Mesothelial cell of epicardium (in vitro differentiated cells): ENCODE measurements around the gene BRD2. TPM values are rescaled to one million over a fixed set of nuclear protein-coding genes. Genes with fewer than 3 reads are reported as not detected.
A peak's percentile ranks its signal among the peaks of the same experiment; 100 is the strongest.

Experiments used
- DNase-seq, 2 experiments: peaks; one replicate each; pipeline ENCODE4 v3.0.0; 2021; ENCODE audit warnings: low spot score in 2 of 2; ENCODE audit not compliant: unreplicated experiment in 2 of 2
- H3K27ac Mint-ChIP-seq: 2 replicates; pipeline ENCODE4 v1.8.0; 2021; ENCODE audit warnings: mixed read lengths
- H3K27me3 Mint-ChIP-seq: 2 replicates; pipeline ENCODE4 v1.8.0; 2021; ENCODE audit warnings: low read depth, mixed read lengths
- H3K36me3 Mint-ChIP-seq: 2 replicates; pipeline ENCODE4 v1.8.0; 2021; ENCODE audit warnings: mixed read lengths
- H3K4me1 Mint-ChIP-seq: 2 replicates; pipeline ENCODE4 v1.8.0; 2021; ENCODE audit warnings: mixed read lengths
- H3K4me3 Mint-ChIP-seq: 2 replicates; pipeline ENCODE4 v1.8.0; 2021; ENCODE audit warnings: mild to moderate bottlenecking, moderate library complexity, mixed read lengths
- H3K9me3 Mint-ChIP-seq: 2 replicates; pipeline ENCODE4 v1.8.0; 2021; ENCODE audit warnings: mixed read lengths
- total RNA-seq: library from RNA; stranded (reverse); gene quantifications from 3 replicates; pipeline ENCODE4 v1.2.1, GENCODE V29; 2021
- TF ChIP-seq, protein P1 (sequence below): fragments of 200-600 bp; sonication (generic); IDR thresholded peaks from one replicate; pipeline ENCODE4 v1.5.0; 2021; ENCODE audit warnings: antibody characterized with exemption; ENCODE audit not compliant: unreplicated experiment

The BRD2 gene
- total RNA-seq, 1 donor from 2014 or later: 246 TPM

DNA sequence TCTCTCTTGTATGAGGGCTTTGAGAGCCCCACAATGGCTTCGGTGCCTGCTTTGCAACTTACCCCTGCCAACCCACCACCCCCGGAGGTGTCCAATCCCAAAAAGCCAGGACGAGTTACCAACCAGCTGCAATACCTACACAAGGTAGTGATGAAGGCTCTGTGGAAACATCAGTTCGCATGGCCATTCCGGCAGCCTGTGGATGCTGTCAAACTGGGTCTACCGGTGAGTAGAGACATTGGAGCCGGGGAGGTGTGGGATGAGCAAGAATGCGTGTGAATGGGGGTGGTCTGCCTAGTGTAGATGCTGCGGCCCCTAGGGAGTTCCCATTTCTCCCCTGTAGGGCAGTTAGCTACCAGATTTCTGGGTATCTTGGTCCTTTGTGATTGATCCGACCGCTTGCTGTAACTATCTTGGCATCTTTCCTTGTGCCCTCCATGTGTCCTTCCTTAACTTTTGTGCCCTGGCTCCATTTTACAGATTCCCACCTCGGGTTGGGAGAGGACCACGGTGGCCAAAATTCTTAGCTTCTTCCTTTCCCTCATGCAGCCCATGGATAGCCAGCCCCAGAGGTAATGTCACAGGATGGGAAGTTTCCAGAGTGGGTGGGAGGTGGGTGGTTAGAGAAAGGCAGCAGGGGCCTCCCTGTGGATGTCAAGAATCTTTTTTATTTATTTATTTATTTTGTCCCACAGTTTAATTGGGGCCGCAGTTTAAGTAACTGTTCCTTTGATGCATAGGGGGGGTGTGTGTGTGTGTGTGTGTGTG, 6.3 kb downstream of the BRD2 start:
- Mint-ChIP-seq H3K27ac (peak overlapping the region; percentile 100), H3K4me3 (peak overlapping the region; percentile 91), H3K4me1 (peaks cover 36% of the 10 kb centered on the region), H3K27me3 (no peaks in the 10 kb centered on the region), H3K36me3 (peaks cover 52% of the 10 kb centered on the region), H3K9me3 (no peaks in the 10 kb centered on the region)
- TF ChIP-seq, protein P1, sequence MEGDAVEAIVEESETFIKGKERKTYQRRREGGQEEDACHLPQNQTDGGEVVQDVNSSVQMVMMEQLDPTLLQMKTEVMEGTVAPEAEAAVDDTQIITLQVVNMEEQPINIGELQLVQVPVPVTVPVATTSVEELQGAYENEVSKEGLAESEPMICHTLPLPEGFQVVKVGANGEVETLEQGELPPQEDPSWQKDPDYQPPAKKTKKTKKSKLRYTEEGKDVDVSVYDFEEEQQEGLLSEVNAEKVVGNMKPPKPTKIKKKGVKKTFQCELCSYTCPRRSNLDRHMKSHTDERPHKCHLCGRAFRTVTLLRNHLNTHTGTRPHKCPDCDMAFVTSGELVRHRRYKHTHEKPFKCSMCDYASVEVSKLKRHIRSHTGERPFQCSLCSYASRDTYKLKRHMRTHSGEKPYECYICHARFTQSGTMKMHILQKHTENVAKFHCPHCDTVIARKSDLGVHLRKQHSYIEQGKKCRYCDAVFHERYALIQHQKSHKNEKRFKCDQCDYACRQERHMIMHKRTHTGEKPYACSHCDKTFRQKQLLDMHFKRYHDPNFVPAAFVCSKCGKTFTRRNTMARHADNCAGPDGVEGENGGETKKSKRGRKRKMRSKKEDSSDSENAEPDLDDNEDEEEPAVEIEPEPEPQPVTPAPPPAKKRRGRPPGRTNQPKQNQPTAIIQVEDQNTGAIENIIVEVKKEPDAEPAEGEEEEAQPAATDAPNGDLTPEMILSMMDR: no peak
- no peak for DNase-seq

DNA sequence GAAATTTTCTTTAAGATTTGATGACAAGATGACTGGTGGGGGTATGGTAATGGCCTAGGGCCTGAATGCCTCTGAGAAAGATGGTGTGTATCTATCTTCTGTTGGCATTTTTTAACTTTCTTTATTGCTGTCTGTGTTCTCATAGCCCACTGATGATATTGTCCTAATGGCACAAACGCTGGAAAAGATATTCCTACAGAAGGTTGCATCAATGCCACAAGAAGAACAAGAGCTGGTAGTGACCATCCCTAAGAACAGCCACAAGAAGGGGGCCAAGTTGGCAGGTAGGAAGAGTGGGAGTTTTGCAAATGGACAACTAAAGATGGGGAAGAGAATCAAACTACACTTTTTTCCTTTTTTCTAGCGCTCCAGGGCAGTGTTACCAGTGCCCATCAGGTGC, 7.5 kb downstream of the BRD2 start:
- peaks cover 35% of the 10 kb centered on the region for H3K4me1 Mint-ChIP-seq
- H3K9me3 Mint-ChIP-seq: no peaks in the 10 kb centered on the region
- DNase-seq: no peak
- H3K27me3 Mint-ChIP-seq: no peaks in the 10 kb centered on the region
- TF ChIP-seq, protein P1: no peak
- peak overlapping the region; percentile 91 for H3K4me3 Mint-ChIP-seq
- H3K27ac Mint-ChIP-seq: peak overlapping the region; percentile 37
- H3K36me3 Mint-ChIP-seq: peaks cover 64% of the 10 kb centered on the region

DNA sequence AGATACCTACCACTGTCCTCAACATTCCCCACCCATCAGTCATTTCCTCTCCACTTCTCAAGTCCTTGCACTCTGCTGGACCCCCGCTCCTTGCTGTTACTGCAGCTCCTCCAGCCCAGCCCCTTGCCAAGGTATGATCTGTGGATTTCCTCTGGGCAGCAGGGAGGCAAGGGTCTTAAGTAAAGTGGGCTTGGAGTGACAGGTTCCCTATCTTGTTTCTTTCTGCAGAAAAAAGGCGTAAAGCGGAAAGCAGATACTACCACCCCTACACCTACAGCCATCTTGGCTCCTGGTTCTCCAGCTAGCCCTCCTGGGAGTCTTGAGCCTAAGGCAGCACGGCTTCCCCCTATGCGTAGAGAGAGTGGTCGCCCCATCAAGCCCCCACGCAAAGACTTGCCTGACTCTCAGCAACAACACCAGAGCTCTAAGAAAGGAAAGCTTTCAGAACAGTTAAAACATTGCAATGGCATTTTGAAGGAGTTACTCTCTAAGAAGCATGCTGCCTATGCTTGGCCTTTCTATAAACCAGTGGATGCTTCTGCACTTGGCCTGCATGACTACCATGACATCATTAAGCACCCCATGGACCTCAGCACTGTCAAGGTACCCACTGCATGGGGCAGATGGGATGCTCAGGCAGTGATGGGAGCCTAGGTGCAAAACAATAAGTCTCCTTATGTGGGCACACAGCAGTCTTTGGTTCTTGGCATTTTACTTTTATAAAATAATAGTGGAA, 8.1 kb downstream of the BRD2 start:
- Mint-ChIP-seq H3K27me3 (no peaks in the 10 kb centered on the region), H3K4me3 (peak overlapping the region; percentile 3), H3K36me3 (peaks cover 66% of the 10 kb centered on the region), H3K27ac (peak overlapping the region; percentile 20), H3K4me1 (peaks cover 32% of the 10 kb centered on the region), H3K9me3 (no peaks in the 10 kb centered on the region)
- TF ChIP-seq, protein P1: no peak
- no peak for DNase-seq

DNA sequence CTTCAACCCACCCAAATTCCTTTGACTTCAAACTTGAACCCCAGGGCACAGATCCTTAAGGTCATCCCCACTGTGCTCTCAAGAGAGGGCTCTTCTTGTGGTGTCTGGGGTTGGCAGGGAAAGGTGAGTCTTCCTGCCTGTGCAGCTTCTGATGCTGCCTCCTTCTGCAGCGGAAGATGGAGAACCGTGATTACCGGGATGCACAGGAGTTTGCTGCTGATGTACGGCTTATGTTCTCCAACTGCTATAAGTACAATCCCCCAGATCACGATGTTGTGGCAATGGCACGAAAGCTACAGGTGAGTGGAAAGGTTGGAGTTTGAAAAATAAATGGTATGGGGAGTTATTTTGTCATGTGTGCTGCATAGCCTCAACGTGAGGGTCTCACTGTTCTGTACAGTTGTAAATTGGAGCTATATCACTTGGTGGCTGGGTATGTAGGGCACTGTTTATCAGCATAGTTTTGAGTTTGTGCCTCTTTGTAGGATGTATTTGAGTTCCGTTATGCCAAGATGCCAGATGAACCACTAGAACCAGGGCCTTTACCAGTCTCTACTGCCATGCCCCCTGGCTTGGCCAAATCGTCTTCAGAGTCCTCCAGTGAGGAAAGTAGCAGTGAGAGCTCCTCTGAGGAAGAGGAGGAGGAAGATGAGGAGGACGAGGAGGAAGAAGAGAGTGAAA, 9.0 kb downstream of the BRD2 start:
- no peaks in the 10 kb centered on the region for H3K9me3 Mint-ChIP-seq
- no peaks in the 10 kb centered on the region for H3K27me3 Mint-ChIP-seq
- H3K27ac Mint-ChIP-seq: no peak overlapping the region
- TF ChIP-seq, protein P1: no peak
- H3K4me3 Mint-ChIP-seq: no peak overlapping the region
- peaks cover 32% of the 10 kb centered on the region for H3K4me1 Mint-ChIP-seq
- no peak for DNase-seq
- H3K36me3 Mint-ChIP-seq: peaks cover 66% of the 10 kb centered on the region

DNA sequence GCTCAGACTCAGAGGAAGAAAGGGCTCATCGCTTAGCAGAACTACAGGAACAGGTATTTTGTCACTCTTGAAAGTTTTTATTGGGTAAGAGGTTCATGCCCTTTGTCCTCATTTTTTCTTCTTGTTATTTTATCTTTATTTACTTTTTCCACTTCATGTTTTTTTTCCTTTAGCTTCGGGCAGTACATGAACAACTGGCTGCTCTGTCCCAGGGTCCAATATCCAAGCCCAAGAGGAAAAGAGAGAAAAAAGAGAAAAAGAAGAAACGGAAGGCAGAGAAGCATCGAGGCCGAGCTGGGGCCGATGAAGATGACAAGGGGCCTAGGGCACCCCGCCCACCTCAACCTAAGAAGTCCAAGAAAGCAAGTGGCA, 9.5 kb downstream of the BRD2 start:
- Mint-ChIP-seq H3K9me3 (no peaks in the 10 kb centered on the region), H3K4me1 (peaks cover 32% of the 10 kb centered on the region), H3K4me3 (no peak overlapping the region), H3K27me3 (no peaks in the 10 kb centered on the region), H3K36me3 (peaks cover 61% of the 10 kb centered on the region), H3K27ac (no peak overlapping the region)
- DNase-seq: no peak
- TF ChIP-seq, protein P1: no peak
